Esophagus squamous epithelium (tissue), 4 donors: Measurements from ENCODE around the gene TCHH.

Experiments
- POLR2A ChIP-seq, 4 donors: fragments of 450-650 bp; IDR thresholded peaks; one replicate each; pipeline ENCODE4 v1.6.1; 2017; ENCODE audit warnings: antibody characterized with exemption in 4 of 4, mild to moderate bottlenecking in 4 of 4, moderate library complexity in 3 of 4
- TF ChIP-seq, protein P1 (sequence below), 6 experiments: fragments of 450-650 bp in 4 of 6; fragments of 200-600 bp in 2 of 6; sonication (generic) in 2 of 6; IDR thresholded peaks; one replicate each; pipeline ENCODE4 v1.5.1; 2016 to 2019; ENCODE audit warnings: antibody characterized with exemption in 6 of 6, mild to moderate bottlenecking in 4 of 6, moderate library complexity in 4 of 6

DNA sequence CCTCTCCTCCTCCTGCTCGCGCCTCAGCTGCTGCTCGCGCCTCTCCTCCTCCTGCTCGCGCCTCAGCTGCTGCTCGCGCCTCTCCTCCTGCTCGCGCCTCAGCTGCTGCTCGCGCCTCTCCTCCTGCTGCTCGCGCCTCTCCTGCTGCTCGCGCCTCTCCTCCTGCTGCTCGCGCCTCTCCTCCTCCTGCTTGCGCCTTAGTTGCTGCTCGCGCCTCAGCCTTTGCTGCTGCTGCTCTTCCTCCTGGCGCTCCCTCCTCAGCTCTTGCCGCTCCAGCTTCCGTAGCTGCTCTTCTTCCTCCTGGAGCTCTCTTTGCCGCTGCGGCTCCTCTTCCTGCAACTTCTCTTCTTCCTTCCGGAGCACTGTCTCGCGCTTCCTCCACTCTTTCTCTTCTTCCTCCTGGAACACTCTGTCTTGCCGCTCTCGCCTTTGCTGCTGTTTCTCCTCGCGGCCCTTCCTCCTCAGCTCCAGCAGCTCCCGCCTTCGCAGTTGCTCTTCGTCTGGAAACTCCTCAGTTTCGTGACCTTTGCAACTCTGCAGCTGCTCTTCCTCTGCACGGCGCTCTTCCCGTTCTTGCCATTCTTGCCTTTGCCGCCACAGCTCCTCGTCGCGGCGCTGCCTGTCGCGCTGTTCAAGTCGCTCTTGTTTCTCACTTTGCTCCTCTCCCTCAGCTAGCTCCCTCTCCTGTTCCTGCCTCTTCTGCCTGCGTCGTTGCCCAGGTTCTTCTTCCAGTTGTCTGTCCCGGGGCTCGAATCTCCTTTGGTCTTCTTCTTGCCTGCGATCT, 3.0 kb downstream of the TCHH start:
- TF ChIP-seq POLR2A (IDR thresholded peaks at IDR 0.05): no peak
- TF ChIP-seq, protein P1, sequence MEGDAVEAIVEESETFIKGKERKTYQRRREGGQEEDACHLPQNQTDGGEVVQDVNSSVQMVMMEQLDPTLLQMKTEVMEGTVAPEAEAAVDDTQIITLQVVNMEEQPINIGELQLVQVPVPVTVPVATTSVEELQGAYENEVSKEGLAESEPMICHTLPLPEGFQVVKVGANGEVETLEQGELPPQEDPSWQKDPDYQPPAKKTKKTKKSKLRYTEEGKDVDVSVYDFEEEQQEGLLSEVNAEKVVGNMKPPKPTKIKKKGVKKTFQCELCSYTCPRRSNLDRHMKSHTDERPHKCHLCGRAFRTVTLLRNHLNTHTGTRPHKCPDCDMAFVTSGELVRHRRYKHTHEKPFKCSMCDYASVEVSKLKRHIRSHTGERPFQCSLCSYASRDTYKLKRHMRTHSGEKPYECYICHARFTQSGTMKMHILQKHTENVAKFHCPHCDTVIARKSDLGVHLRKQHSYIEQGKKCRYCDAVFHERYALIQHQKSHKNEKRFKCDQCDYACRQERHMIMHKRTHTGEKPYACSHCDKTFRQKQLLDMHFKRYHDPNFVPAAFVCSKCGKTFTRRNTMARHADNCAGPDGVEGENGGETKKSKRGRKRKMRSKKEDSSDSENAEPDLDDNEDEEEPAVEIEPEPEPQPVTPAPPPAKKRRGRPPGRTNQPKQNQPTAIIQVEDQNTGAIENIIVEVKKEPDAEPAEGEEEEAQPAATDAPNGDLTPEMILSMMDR (IDR thresholded peaks at IDR 0.05): no peak
